GM18873 (cell line): ENCODE data around the gene FAM186B.

Experiments used
- ATAC-seq: cut with Tn5 transposase; IDR thresholded peaks from one replicate; pipeline ENCODE4 v1.9.1; 2021; ENCODE audit warnings: mild to moderate bottlenecking, moderate library complexity, moderate number of reproducible peaks; ENCODE audit not compliant: unreplicated experiment, low FRiP score

Gene FAM186B

DNA sequence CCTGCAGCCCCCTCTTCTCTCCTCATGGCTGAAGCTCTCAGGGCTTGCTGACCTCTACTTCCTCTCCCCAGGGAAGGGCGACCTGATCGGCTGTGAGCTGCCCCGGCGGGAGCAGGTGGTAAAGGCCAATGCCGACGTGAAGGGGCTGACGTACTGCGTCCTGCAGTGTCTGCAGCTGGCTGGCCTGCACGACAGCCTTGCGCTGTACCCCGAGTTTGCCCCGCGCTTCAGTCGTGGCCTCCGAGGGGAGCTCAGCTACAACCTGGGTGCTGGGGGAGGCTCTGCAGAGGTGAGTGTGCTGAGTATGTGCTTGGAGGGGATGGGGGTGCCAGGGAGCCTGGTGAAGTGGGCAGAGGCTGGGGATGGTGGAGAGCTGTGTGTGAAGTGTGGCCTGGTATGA lies 51.2 kb downstream of the FAM186B start:
- no peak for ATAC-seq

- no peak for ATAC-seq
These were observed 51.8 kb downstream of the FAM186B start for GRCh38 chr12:49553512-49554088.

- no peak for ATAC-seq
These were observed 52.5 kb downstream of the FAM186B start for GRCh38 chr12:49552899-49553298.

GRCh38 chr12:49552425-49552824 lies 53.0 kb downstream of the FAM186B start:
- no peak for ATAC-seq

GRCh38 chr12:49552014-49552413 lies 53.4 kb downstream of the FAM186B start:
- no peak for ATAC-seq

GRCh38 chr12:49550693-49551252 lies 54.7 kb downstream of the FAM186B start:
- ATAC-seq, result no peak

- no peak for ATAC-seq
These were observed 55.4 kb downstream of the FAM186B start for GRCh38 chr12:49549735-49550692.

DNA sequence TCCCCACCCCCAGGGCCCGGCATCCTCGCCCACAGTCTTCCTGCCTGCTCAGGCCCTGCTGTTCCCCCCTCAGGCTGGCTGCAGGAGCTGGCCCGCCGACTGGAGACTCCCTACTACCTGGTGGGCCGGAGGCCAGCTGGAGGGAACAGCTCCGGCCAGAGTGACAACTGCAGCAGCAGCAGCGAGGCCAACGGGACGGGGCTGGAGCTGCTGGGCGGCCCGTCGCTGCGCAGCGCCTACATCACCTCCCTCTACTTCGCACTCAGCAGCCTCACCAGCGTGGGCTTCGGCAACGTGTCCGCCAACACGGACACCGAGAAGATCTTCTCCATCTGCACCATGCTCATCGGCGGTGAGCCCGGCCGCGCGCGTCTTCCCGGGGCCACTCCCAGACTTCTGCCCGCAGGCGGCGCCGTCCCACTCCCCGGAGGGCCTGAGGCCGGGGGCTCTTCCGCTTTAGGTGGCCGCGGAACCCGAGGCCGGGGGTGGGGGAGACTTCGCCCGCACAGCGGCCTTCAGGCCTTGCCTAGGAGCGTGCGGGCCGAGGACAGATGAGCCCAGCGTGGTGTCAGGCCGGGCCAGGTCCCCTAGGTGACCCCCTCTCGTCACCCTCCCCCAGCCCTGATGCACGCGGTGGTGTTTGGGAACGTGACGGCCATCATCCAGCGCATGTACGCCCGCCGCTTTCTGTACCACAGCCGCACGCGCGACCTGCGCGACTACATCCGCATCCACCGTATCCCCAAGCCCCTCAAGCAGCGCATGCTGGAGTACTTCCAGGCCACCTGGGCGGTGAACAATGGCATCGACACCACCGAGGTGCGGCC lies 56.4 kb downstream of the FAM186B start:
- no peak for ATAC-seq

DNA sequence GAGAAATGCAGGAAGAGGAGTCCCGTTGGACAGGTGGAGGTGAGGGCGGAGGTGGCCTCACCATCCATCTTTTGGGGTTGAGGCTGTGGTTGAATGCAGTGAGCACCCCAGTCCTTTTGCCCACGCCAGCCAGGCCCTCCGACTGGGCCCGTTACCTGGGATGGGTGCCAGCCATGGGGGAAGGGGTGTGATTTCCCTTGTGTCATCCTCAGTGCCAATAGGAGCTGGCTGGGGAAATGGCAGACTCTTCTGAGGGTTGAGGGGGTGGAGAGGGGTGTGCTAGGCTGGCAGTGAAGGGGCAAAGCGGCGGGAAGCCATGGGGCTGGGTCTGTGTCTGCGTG lies 57.0 kb downstream of the FAM186B start:
- no peak for ATAC-seq

DNA sequence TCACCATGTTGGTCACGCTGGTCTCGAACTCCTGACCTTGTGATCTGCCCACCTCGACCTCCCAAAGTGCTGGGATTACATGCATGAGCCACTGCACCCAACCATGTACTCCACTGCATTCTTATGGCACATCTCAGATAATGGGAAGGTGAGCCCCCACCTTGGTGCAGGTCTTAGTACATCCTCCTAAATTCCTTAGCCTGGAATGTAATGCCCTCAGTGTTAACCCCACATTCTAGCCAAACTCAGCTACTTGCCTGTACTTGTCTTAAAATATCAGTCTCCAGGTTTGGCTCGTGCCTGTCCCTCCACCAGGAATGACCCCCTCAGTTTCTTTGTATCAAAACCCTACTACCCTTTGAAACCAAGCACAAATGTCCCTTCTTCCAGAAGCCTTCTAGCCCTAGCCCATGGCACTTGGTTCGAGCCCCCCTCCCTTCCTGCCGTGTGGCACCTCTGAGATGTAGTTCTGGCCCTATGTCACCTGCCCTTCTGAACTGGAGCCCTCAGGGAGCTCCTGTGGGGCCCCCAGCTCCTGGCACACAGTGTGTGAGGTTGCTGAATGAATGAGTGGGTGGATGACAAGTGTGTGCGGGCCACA lies 58.2 kb downstream of the FAM186B start:
- no peak for ATAC-seq

DNA sequence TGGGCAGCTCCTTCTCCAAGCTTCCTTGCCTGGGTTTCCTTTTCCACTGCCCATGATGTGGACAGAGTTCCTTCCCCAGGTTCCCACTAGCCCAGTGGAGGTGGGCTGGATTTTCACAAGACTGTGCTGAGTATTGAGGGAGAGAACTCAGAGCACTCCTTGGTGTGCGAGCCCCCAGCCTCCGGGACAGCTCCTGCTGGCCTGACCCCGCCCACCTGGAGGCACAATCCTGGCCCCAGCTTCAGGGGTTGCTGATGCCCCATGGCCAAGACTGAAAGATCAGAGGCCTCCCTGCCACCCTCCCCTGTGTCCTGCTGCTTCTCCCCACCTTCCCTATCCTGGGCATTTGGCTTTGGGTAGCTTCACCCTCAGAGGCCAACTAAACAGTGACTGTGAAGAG lies 59.0 kb downstream of the FAM186B start:
- no peak for ATAC-seq

DNA sequence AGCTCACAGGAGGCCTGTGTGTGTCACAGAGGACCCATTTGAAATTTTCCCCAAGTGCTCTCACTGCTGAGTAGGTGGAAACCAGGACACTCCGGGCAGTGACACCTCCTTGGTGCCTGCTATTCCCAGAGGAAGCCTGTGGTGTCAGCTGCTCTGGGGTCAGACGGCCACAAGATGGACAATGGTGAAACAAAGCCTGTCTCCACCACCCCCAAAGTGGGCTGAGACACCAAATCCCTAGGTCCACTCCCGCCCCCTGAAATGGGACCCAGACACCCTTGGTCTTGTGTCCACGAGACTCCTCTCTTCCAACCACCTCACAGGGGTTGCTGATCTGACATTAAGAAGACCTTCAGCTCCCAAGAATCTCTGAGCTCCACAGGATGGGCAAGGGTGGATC lies 59.6 kb downstream of the FAM186B start:
- ATAC-seq, result no peak

- ATAC-seq, result no peak
These were observed 61.3 kb downstream of the FAM186B start for GRCh38 chr12:49543914-49544815.

DNA sequence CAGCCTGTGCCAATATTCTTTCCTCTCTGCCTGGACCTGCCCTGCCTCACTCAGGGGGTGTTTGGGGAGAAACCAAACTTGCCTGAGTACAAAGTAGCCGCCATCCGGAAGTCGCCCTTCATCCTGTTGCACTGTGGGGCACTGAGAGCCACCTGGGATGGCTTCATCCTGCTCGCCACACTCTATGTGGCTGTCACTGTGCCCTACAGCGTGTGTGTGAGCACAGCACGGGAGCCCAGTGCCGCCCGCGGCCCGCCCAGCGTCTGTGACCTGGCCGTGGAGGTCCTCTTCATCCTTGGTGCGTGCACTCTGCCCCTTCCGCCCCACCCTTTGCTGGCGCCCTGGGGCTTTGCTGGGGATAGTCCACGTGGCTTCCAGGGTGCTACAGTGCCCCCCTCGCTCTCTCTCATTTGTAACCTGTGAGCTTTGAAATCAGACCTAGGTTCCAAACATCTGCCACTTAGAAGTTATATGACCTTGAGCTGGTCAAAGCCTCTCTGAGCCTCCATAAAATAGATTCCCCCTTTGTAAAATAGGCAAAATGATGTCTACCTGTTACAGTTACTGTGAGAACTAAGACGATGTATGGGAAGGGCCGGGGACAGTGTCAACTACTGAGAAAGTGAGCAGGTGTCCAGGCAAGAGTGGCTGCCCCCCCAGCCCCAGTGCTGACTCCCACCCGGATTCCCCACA lies 62.1 kb downstream of the FAM186B start:
- no peak for ATAC-seq

DNA sequence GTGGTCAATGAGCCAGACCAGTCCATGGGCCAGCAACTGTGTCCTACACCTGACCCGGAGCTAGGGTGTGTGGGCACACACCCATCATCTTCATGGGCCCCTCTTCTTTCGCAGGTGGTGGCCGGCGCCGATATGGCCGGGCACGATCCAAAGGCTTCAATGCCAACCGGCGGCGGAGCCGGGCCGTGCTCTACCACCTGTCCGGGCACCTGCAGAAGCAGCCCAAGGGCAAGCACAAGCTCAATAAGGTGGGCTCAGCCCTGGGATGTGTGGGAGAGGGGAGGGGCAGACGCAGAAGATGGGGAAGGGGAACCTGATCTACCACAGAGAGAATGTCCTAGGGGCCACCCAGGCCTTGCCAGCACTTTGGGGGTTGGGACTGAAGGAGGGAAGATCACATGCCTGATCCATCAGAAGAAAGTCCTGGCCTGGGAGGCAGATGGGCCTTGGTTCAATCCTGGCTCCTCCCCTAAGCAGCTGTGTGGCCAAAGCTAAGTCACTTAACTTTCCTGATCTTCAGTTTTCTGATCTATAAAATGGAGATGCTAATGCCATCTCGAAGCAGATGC lies 62.8 kb downstream of the FAM186B start:
- no peak for ATAC-seq

- no peak for ATAC-seq
These were observed 63.4 kb downstream of the FAM186B start for GRCh38 chr12:49541911-49542505.

DNA sequence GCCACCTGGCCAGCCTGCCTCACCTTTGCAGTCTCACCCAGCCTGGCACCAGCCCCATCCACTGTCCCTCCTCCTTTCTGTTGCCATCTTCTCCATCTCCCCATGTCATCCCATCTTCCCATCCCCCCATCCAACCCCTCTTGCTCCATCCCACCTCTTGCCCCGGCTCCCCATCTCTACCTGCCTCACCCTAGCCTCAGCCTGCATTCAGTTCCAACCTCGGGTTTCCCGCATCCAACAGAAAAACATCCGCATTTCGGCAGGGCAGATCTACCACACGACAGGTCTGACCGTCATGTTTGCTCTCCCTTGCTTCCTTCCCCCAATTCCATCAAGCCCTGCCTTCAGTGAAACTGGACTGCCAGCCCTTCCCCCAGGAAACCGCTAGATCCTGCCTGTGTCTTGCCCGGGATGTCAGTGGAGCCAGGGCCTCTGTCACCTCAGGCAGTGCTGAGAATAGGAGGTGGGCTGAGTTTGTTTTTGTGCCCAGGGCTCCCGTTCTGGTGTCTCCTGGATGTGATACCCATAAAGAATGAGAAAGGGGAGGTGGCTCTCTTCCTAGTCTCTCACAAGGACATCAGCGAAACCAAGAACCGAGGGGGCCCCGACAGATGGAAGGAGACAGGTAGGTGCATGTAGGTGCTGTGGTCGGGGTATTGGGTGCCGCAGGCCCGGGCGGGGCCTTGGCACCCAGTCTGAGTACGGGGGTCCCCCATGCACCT lies 64.1 kb downstream of the FAM186B start:
- ATAC-seq, result no peak
